ENCODE measurements around the gene SERPINF2.
"Not testable (repeated sequence)": the region's sequence is repeated elsewhere in the genome, so short reads cannot be mapped to it uniquely, and the experiment has no call there.

The SERPINF2 gene

DNA sequence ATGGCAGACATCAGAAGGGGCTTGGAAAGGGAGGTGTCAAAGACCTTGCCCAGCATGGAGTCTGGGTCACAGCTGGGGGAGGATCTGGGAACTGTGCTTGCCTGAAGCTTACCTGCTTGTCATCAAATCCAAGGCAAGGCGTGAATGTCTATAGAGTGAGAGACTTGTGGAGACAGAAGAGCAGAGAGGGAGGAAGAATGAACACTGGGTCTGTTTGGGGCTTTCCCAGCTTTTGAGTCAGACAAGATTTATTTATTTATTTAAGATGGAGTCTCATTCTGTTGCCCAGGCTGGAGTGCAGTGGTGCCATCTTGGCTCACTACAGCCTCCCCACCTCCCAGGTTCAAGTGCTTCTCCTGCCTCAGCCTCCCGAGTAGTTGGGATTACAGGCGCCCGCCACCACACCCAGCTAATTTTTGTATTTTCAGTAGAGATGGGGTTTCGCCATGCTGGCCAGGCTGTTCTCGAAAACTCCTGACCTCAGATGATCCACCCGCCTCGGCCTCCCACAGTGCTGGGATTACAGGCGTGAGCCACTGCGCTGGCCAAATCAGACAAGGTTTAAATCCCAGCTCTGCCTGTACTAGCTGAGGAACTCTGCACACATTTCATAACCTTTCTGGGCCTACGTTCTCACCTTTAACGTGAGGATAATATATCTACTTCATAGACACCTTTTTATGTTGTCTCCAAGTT lies 30.5 kb downstream of the SERPINF2 start:
- peaks cover 28% of the 10 kb centered on the region for H3K36me3 ChIP-seq (ENCODE audit: insufficient read depth, low read length)
- H3K9ac ChIP-seq (ENCODE audit: low read depth, low read length); H3K9me3 ChIP-seq (replicated peaks; ENCODE audit: low read length); H3K4me3 ChIP-seq (ENCODE audit: low read length); H3K4me2 ChIP-seq (ENCODE audit: low read length); H3K4me1 ChIP-seq (ENCODE audit: control insufficient read depth, insufficient read depth, low read length); H3K27me3 ChIP-seq (ENCODE audit: control insufficient read depth, insufficient read depth, low read length): not testable (repeated sequence)

DNA sequence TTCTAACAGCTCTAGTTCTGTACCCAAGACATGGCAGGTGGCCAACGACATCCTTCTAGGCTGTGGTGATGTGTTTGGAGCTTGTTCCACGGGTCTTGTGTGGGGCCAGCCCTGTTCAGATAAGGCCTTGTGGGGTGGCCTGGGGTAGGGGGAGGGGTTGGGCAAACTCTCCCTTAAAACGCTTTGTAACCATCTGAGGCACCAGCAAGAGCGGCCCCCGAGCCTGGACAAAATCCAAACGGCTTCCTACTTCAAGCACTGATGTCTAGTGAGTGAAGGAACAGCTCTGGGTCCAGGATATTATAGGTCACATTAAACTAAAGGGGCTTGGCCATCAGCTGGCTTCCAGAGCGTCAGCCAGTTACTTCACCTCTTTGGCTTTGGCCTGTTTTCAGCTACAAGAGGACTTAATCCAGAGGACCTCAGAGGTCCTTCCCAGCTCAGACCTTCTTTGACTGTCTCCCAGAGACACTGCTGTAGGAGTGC lies 31.1 kb downstream of the SERPINF2 start:
- H3K4me1 ChIP-seq (ENCODE audit: control insufficient read depth, insufficient read depth, low read length), result peaks cover 10% of the 10 kb centered on the region
- H3K36me3 ChIP-seq (ENCODE audit: insufficient read depth, low read length), result peaks cover 34% of the 10 kb centered on the region
- no peaks in the 10 kb centered on the region for H3K27me3 ChIP-seq (ENCODE audit: control insufficient read depth, insufficient read depth, low read length)
- H3K9me3 ChIP-seq (replicated peaks; ENCODE audit: low read length), result no peaks in the 10 kb centered on the region
- H3K4me3 ChIP-seq (ENCODE audit: low read length), result no peak overlapping the region
- H3K9ac ChIP-seq (ENCODE audit: low read depth, low read length), result no peak overlapping the region
- no peak overlapping the region for H3K4me2 ChIP-seq (ENCODE audit: low read length)

GRCh38 chr17:1774390-1775176 lies 31.9 kb downstream of the SERPINF2 start:
- Histone ChIP-seq H3K4me3 (ENCODE audit: low read length) (no peak overlapping the region), H3K36me3 (ENCODE audit: insufficient read depth, low read length) (peaks cover 35% of the 10 kb centered on the region), H3K9ac (ENCODE audit: low read depth, low read length) (no peak overlapping the region), H3K27me3 (ENCODE audit: control insufficient read depth, insufficient read depth, low read length) (no peaks in the 10 kb centered on the region), H3K4me1 (ENCODE audit: control insufficient read depth, insufficient read depth, low read length) (peaks cover 18% of the 10 kb centered on the region), H3K4me2 (ENCODE audit: low read length) (no peak overlapping the region), H3K9me3 (replicated peaks; ENCODE audit: low read length) (no peaks in the 10 kb centered on the region)

GRCh38 chr17:1776328-1776727 lies 33.7 kb downstream of the SERPINF2 start:
- H3K9me3 ChIP-seq (replicated peaks; ENCODE audit: low read length), result no peaks in the 10 kb centered on the region
- no peak overlapping the region for H3K4me3 ChIP-seq (ENCODE audit: low read length)
- no peaks in the 10 kb centered on the region for H3K27me3 ChIP-seq (ENCODE audit: control insufficient read depth, insufficient read depth, low read length)
- H3K9ac ChIP-seq (ENCODE audit: low read depth, low read length), result no peak overlapping the region
- H3K36me3 ChIP-seq (ENCODE audit: insufficient read depth, low read length), result peaks cover 38% of the 10 kb centered on the region
- H3K4me1 ChIP-seq (ENCODE audit: control insufficient read depth, insufficient read depth, low read length), result peaks cover 26% of the 10 kb centered on the region
- H3K4me2 ChIP-seq (ENCODE audit: low read length), result no peak overlapping the region

- Histone ChIP-seq H3K4me1 (ENCODE audit: control insufficient read depth, insufficient read depth, low read length) (peaks cover 28% of the 10 kb centered on the region), H3K27me3 (ENCODE audit: control insufficient read depth, insufficient read depth, low read length) (no peaks in the 10 kb centered on the region), H3K4me2 (ENCODE audit: low read length) (no peak overlapping the region), H3K36me3 (ENCODE audit: insufficient read depth, low read length) (peaks cover 42% of the 10 kb centered on the region), H3K4me3 (ENCODE audit: low read length) (no peak overlapping the region), H3K9ac (ENCODE audit: low read depth, low read length) (no peak overlapping the region), H3K9me3 (replicated peaks; ENCODE audit: low read length) (no peaks in the 10 kb centered on the region)
These were observed 34.2 kb downstream of the SERPINF2 start for GRCh38 chr17:1776857-1777256.

DNA sequence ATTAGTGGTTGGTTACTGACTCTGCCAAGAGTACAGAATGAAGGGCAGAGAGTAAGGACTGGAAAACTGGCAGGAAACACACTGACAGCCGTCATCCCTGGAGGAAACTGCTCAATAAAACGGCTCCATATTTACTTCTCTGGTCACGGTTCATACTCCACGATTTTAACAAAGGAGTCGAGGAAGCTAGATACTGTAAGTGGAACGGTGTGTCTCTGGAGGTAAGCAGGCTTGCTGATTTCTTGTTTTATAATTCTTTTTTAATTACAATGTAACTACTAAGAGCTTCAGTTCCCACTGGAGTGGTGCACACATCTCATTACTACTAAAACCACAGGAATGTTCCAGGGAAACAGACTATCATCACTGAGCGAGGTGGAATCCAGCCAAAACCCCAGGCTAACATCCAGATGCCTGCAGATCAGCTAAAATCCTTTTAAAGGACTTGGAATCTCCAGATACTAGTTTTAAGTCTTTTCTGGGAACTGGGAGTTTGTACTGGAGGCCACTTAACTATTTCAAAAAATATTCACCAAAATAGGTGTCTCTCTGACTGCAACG lies 37.0 kb downstream of the SERPINF2 start:
- Histone ChIP-seq H3K4me3 (ENCODE audit: low read length) (peak overlapping the region; percentile 46), H3K9ac (ENCODE audit: low read depth, low read length) (peak overlapping the region; percentile 61), H3K27me3 (ENCODE audit: control insufficient read depth, insufficient read depth, low read length) (no peaks in the 10 kb centered on the region), H3K4me2 (ENCODE audit: low read length) (peak overlapping the region; percentile 70), H3K9me3 (replicated peaks; ENCODE audit: low read length) (no peaks in the 10 kb centered on the region), H3K4me1 (ENCODE audit: control insufficient read depth, insufficient read depth, low read length) (peaks cover 45% of the 10 kb centered on the region), H3K36me3 (ENCODE audit: insufficient read depth, low read length) (peaks cover 37% of the 10 kb centered on the region)

DNA sequence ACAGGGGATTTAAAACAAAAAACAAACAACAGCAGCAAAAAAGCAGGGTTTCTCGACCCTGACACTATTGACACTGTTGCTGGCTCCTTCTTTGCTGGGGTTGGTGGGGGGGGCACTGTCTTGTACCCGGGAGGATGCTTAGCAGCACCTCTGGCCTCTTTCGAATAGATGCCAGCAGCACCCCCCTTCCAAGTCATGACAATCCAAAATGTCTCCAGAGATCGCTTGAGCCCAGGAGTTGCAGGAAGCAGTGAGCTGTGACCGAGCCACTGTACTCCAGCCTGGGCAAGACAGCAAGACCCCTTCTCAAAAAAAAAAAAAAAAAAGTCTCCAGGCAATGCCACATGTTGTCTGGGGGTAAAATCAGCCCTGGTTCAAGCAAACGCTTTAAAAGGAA lies 39.5 kb downstream of the SERPINF2 start:
- H3K9me3 ChIP-seq (replicated peaks; ENCODE audit: low read length), result no peaks in the 10 kb centered on the region
- H3K4me2 ChIP-seq (ENCODE audit: low read length), result peak overlapping the region; percentile 75
- H3K27me3 ChIP-seq (ENCODE audit: control insufficient read depth, insufficient read depth, low read length), result no peaks in the 10 kb centered on the region
- H3K36me3 ChIP-seq (ENCODE audit: insufficient read depth, low read length), result peaks cover 25% of the 10 kb centered on the region
- peak overlapping the region; percentile 84 for H3K9ac ChIP-seq (ENCODE audit: low read depth, low read length)
- H3K4me1 ChIP-seq (ENCODE audit: control insufficient read depth, insufficient read depth, low read length), result peaks cover 57% of the 10 kb centered on the region
- H3K4me3 ChIP-seq (ENCODE audit: low read length), result peak overlapping the region; percentile 39

GRCh38 chr17:1783271-1783670 lies 40.6 kb downstream of the SERPINF2 start:
- Histone ChIP-seq H3K27me3 (ENCODE audit: control insufficient read depth, insufficient read depth, low read length) (no peaks in the 10 kb centered on the region), H3K4me3 (ENCODE audit: low read length) (peak overlapping the region; percentile 39), H3K36me3 (ENCODE audit: insufficient read depth, low read length) (peaks cover 17% of the 10 kb centered on the region), H3K9me3 (replicated peaks; ENCODE audit: low read length) (no peaks in the 10 kb centered on the region), H3K4me2 (ENCODE audit: low read length) (peak overlapping the region; percentile 75), H3K4me1 (ENCODE audit: control insufficient read depth, insufficient read depth, low read length) (peaks cover 66% of the 10 kb centered on the region), H3K9ac (ENCODE audit: low read depth, low read length) (peak overlapping the region; percentile 84)

- Histone ChIP-seq H3K4me2 (ENCODE audit: low read length) (peak overlapping the region; percentile 75), H3K36me3 (ENCODE audit: insufficient read depth, low read length) (peaks cover 11% of the 10 kb centered on the region), H3K9ac (ENCODE audit: low read depth, low read length) (peak overlapping the region; percentile 84), H3K4me1 (ENCODE audit: control insufficient read depth, insufficient read depth, low read length) (peaks cover 60% of the 10 kb centered on the region), H3K9me3 (replicated peaks; ENCODE audit: low read length) (no peaks in the 10 kb centered on the region), H3K27me3 (ENCODE audit: control insufficient read depth, insufficient read depth, low read length) (no peaks in the 10 kb centered on the region), H3K4me3 (ENCODE audit: low read length) (peak overlapping the region; percentile 39)
These were observed 41.4 kb downstream of the SERPINF2 start for GRCh38 chr17:1783834-1784611.

DNA sequence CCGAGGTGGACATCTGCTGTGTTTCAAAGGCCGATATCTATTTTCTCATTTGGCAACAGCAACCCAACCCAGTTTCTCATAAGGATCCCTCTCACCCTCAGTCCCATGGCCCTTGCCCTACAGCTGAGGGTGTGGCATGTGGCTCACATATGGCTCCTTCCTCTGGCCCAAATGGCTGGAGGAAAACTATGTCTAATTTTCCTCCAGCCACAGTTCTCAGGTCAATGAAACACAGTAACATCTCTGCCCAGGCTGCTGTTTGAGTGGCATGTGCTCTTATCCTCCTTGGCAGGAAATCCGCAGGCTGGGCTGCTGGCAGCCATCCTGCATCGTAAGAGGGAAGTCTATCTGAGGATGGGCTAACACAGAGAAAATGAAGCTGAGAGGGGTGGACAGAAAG lies 43.3 kb downstream of the SERPINF2 start:
- H3K9ac ChIP-seq (ENCODE audit: low read depth, low read length), result no peak overlapping the region
- H3K4me1 ChIP-seq (ENCODE audit: control insufficient read depth, insufficient read depth, low read length), result peaks cover 47% of the 10 kb centered on the region
- no peak overlapping the region for H3K4me2 ChIP-seq (ENCODE audit: low read length)
- no peaks in the 10 kb centered on the region for H3K27me3 ChIP-seq (ENCODE audit: control insufficient read depth, insufficient read depth, low read length)
- H3K36me3 ChIP-seq (ENCODE audit: insufficient read depth, low read length), result peaks cover 11% of the 10 kb centered on the region
- no peak overlapping the region for H3K4me3 ChIP-seq (ENCODE audit: low read length)
- H3K9me3 ChIP-seq (replicated peaks; ENCODE audit: low read length), result no peaks in the 10 kb centered on the region

DNA sequence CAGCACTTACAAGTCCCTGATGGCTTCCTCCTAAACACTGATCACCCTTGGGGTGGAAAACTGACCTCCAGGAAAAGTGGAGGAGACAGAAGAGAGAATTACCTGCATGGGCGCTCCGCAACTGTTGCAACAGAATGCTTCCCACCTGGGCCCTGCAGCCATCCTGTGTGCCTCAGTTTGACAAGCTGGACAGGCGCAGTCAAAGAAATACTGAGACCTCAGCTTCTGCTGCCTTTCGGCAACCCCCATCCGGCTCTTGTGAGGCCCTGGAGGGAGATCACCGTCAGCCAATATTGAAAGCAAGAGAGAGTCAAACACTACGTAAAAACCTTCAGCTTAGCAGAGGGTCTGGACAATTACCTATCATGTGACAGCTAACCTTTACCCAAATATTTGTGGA lies 44.0 kb downstream of the SERPINF2 start:
- Histone ChIP-seq H3K27me3 (ENCODE audit: control insufficient read depth, insufficient read depth, low read length) (no peaks in the 10 kb centered on the region), H3K4me1 (ENCODE audit: control insufficient read depth, insufficient read depth, low read length) (peaks cover 47% of the 10 kb centered on the region), H3K36me3 (ENCODE audit: insufficient read depth, low read length) (peaks cover 6% of the 10 kb centered on the region), H3K4me2 (ENCODE audit: low read length) (no peak overlapping the region), H3K4me3 (ENCODE audit: low read length) (no peak overlapping the region), H3K9ac (ENCODE audit: low read depth, low read length) (peak overlapping the region; percentile 45), H3K9me3 (replicated peaks; ENCODE audit: low read length) (no peaks in the 10 kb centered on the region)

Data from skeletal muscle satellite cell (primary cell).